ENCODE results near the gene FXN.
"Not testable (repeated sequence)": the region's sequence is repeated elsewhere in the genome, so short reads cannot be mapped to it uniquely, and the experiment has no call there.

Gene FXN

GRCh38 chr9:69035438-69036308 lies at the start of gene FXN:
Gene FXN, plus strand, starts transcription at chr9:69035752. Its CDS starts 31 bp downstream, at chr9:69035783.
- FAIRE-seq: no peak

GRCh38 chr9:68986949-68987348 lies 48.6 kb upstream of the FXN start:
- not testable (repeated sequence) for FAIRE-seq

- FAIRE-seq: no peak
Observed at GRCh38 chr9:68991457-68991856, 44.1 kb upstream of the FXN start.

- FAIRE-seq: no peak
Observed at GRCh38 chr9:68995776-68996175, 39.8 kb upstream of the FXN start.

- FAIRE-seq: no peak
Observed at GRCh38 chr9:68996462-68996861, 39.1 kb upstream of the FXN start.

GRCh38 chr9:68997666-68998065 lies 37.9 kb upstream of the FXN start:
- FAIRE-seq: no peak

- no peak for FAIRE-seq
Observed at GRCh38 chr9:68998385-68998784, 37.2 kb upstream of the FXN start.

- FAIRE-seq: no peak
Observed at GRCh38 chr9:68998812-68999211, 36.7 kb upstream of the FXN start.

- no peak for FAIRE-seq
Observed at GRCh38 chr9:68999393-69000105, 36.0 kb upstream of the FXN start.

- FAIRE-seq: no peak
Observed at GRCh38 chr9:69001921-69002320, 33.6 kb upstream of the FXN start.

- no peak for FAIRE-seq
Observed at GRCh38 chr9:69003051-69003450, 32.5 kb upstream of the FXN start.

GRCh38 chr9:69004836-69005235 lies 30.7 kb upstream of the FXN start:
- no peak for FAIRE-seq

GRCh38 chr9:69009708-69010107 lies 25.8 kb upstream of the FXN start:
- no peak for FAIRE-seq

- no peak for FAIRE-seq
Observed at GRCh38 chr9:69012696-69013381, 22.7 kb upstream of the FXN start.

- no peak for FAIRE-seq
Observed at GRCh38 chr9:69013382-69013727, 22.2 kb upstream of the FXN start.

GRCh38 chr9:69014013-69014412 lies 21.5 kb upstream of the FXN start, which contains the start of gene PRKACG:
Gene PRKACG, minus strand, starts transcription at chr9:69014113. Its CDS starts 21 bp downstream, at chr9:69014092.
- FAIRE-seq: no peak

GRCh38 chr9:69016191-69017096 lies 19.1 kb upstream of the FXN start:
- FAIRE-seq: no peak

GRCh38 chr9:69018737-69019136 lies 16.8 kb upstream of the FXN start:
- FAIRE-seq: no peak

GRCh38 chr9:69019808-69020207 lies 15.7 kb upstream of the FXN start:
- FAIRE-seq: no peak

- no peak for FAIRE-seq
Observed at GRCh38 chr9:69020301-69021145, 15.0 kb upstream of the FXN start.

GRCh38 chr9:69023650-69024049 lies 11.9 kb upstream of the FXN start:
- FAIRE-seq: no peak
